HG03354 (cell line): ENCODE data around the gene ARHGAP23.
"Not testable (repeated sequence)": the region's sequence is repeated elsewhere in the genome, so short reads cannot be mapped to it uniquely, and the experiment has no call there.

ENCODE experiments used
- ATAC-seq: cut with Tn5 transposase; IDR thresholded peaks from one replicate; pipeline ENCODE4 v1.9.1; 2021; ENCODE audit warnings: mild to moderate bottlenecking; ENCODE audit not compliant: unreplicated experiment, poor library complexity, severe bottlenecking

The ARHGAP23 gene

GRCh38 chr17:38458521-38458920 is 30.3 kb downstream of the ARHGAP23 start:
- no peak for ATAC-seq

- ATAC-seq, result no peak
Measured at GRCh38 chr17:38459567-38459966, 31.3 kb downstream of the ARHGAP23 start.

- ATAC-seq, result no peak
Measured at GRCh38 chr17:38460082-38460715, 31.9 kb downstream of the ARHGAP23 start.

GRCh38 chr17:38460716-38461630 is 32.7 kb downstream of the ARHGAP23 start:
- ATAC-seq, result no peak

- ATAC-seq, result no peak
Measured at GRCh38 chr17:38461683-38462082, 33.4 kb downstream of the ARHGAP23 start.

GRCh38 chr17:38463451-38463858 is 35.2 kb downstream of the ARHGAP23 start:
- ATAC-seq, result no peak

GRCh38 chr17:38464251-38464722 is 36.0 kb downstream of the ARHGAP23 start:
- ATAC-seq, result no peak

GRCh38 chr17:38464723-38465390 is 36.6 kb downstream of the ARHGAP23 start:
- ATAC-seq, result no peak

- no peak for ATAC-seq
Measured at GRCh38 chr17:38465391-38466345, 37.4 kb downstream of the ARHGAP23 start.

GRCh38 chr17:38466346-38467315 is 38.4 kb downstream of the ARHGAP23 start:
- ATAC-seq, result no peak

GRCh38 chr17:38467491-38467890 is 39.2 kb downstream of the ARHGAP23 start:
- no peak for ATAC-seq

- ATAC-seq, result no peak
Measured at GRCh38 chr17:38469875-38470274, 41.6 kb downstream of the ARHGAP23 start.

GRCh38 chr17:38471253-38471652 is 43.0 kb downstream of the ARHGAP23 start:
- ATAC-seq, result not testable (repeated sequence)

- ATAC-seq, result not testable (repeated sequence)
Measured at GRCh38 chr17:38474666-38475065, 46.4 kb downstream of the ARHGAP23 start.

- ATAC-seq, result no peak
Measured at GRCh38 chr17:38476549-38476948, 48.3 kb downstream of the ARHGAP23 start.

- not testable (repeated sequence) for ATAC-seq
Measured at GRCh38 chr17:38477417-38477816, 49.2 kb downstream of the ARHGAP23 start.

GRCh38 chr17:38477951-38478350 is 49.7 kb downstream of the ARHGAP23 start:
- not testable (repeated sequence) for ATAC-seq

- not testable (repeated sequence) for ATAC-seq
Measured at GRCh38 chr17:38478667-38479066, 50.4 kb downstream of the ARHGAP23 start.
